ENCODE results near the gene SMAD1.

Gene SMAD1

GRCh38 chr4:145481164-145481941 lies at the start of gene SMAD1:
Gene SMAD1 (plus strand): TSS chr4:145481853. CDS start chr4:145514614, 32,761 bp downstream.
- ChIA-PET POLR2A (no interaction called here), CTCF (interaction anchor here (1.3 kb wide), 1 partner anchor 28 kb away, joined by 3 read pairs; no protein-coding TSS in a partner anchor)
- TF ChIP-seq CTCF (IDR thresholded peaks at IDR 0.05; ENCODE audit: control extremely low read depth, extremely low read depth, low read depth, missing control alignments) = no peak
- DNase-seq (ENCODE audit: extremely low spot score) = peak; percentile 55

GRCh38 chr4:145433684-145434083 lies 48.0 kb upstream of the SMAD1 start:
- ChIA-PET POLR2A (no interaction called here), CTCF (no interaction called here)
- no peak for DNase-seq (ENCODE audit: extremely low spot score)
- no peak for TF ChIP-seq CTCF (IDR thresholded peaks at IDR 0.05; ENCODE audit: control extremely low read depth, extremely low read depth, low read depth, missing control alignments)

- no peak for DNase-seq (ENCODE audit: extremely low spot score)
- no peak for TF ChIP-seq CTCF (IDR thresholded peaks at IDR 0.05; ENCODE audit: control extremely low read depth, extremely low read depth, low read depth, missing control alignments)
- POLR2A ChIA-PET = no interaction called here
- CTCF ChIA-PET = no interaction called here
Observed at GRCh38 chr4:145435646-145436045, 46.0 kb upstream of the SMAD1 start.

- DNase-seq (ENCODE audit: extremely low spot score) = no peak
- TF ChIP-seq CTCF (IDR thresholded peaks at IDR 0.05; ENCODE audit: control extremely low read depth, extremely low read depth, low read depth, missing control alignments) = no peak
- POLR2A ChIA-PET = no interaction called here
- CTCF ChIA-PET = no interaction called here
Observed at GRCh38 chr4:145436114-145436513, 45.5 kb upstream of the SMAD1 start.

- ChIA-PET CTCF (no interaction called here), POLR2A (no interaction called here)
- no peak for TF ChIP-seq CTCF (IDR thresholded peaks at IDR 0.05; ENCODE audit: control extremely low read depth, extremely low read depth, low read depth, missing control alignments)
- no peak for DNase-seq (ENCODE audit: extremely low spot score)
Observed at GRCh38 chr4:145436796-145437195, 44.9 kb upstream of the SMAD1 start.

- DNase-seq (ENCODE audit: extremely low spot score) = no peak
- ChIA-PET CTCF (interaction anchor here (0.9 to 1.2 kb wide), 2 partner anchors 9 to 22 kb away, joined by 3 to 4 read pairs; no protein-coding TSS in a partner anchor), POLR2A (no interaction called here)
- TF ChIP-seq CTCF (IDR thresholded peaks at IDR 0.05; ENCODE audit: control extremely low read depth, extremely low read depth, low read depth, missing control alignments) = no peak
Observed at GRCh38 chr4:145437466-145437865, 44.2 kb upstream of the SMAD1 start.

All from GM10248 (cell line).